Measurements from ENCODE around the gene RAD51D.

RAD51D gene

GRCh38 chr17:35069311-35069710 lies 50.3 kb downstream of the RAD51D start:
- no peaks in the 10 kb centered on the region for H3K9me3 ChIP-seq (replicated peaks; ENCODE audit: insufficient read depth, low read length)
- no peak overlapping the region for H3K9ac ChIP-seq (ENCODE audit: low read length)
- H3K4me1 ChIP-seq (ENCODE audit: low read length), result peaks cover 36% of the 10 kb centered on the region
- H3K27me3 ChIP-seq (replicated peaks; ENCODE audit: insufficient read depth, low read length), result no peaks in the 10 kb centered on the region
- no peak overlapping the region for H3K27ac ChIP-seq (ENCODE audit: low read length)
- no peaks in the 10 kb centered on the region for H3K9me2 ChIP-seq (replicated peaks; ENCODE audit: insufficient read depth, low read length)
- no peak overlapping the region for H3K4me2 ChIP-seq (ENCODE audit: low read depth, low read length)
- peaks cover 51% of the 10 kb centered on the region for H3K79me2 ChIP-seq (ENCODE audit: low read length)
- TF ChIP-seq EZH2 (optimal IDR thresholded peaks at IDR 0.05; ENCODE audit: low read depth, low read length) (no peak), CTCF (IDR thresholded peaks at IDR 0.05; ENCODE audit: low read length) (no peak), EZH2phosphoT487 (IDR thresholded peaks at IDR 0.05; ENCODE audit: low read length) (no peak)
- H3F3A ChIP-seq (ENCODE audit: insufficient read depth, low read length), result peaks cover 26% of the 10 kb centered on the region
- no peaks in the 10 kb centered on the region for H4K20me1 ChIP-seq (ENCODE audit: insufficient read depth, low read length)
- H2AFZ ChIP-seq (ENCODE audit: low read length), result no peak overlapping the region
- no peak overlapping the region for H3K4me3 ChIP-seq (ENCODE audit: low read length)
- H3K36me3 ChIP-seq (replicated peaks; ENCODE audit: insufficient read depth, low read length), result no peaks in the 10 kb centered on the region
- DNase-seq, result no peak

- no peak overlapping the region for H2AFZ ChIP-seq (ENCODE audit: low read length)
- no peaks in the 10 kb centered on the region for H3K36me3 ChIP-seq (replicated peaks; ENCODE audit: insufficient read depth, low read length)
- no peaks in the 10 kb centered on the region for H3K9me2 ChIP-seq (replicated peaks; ENCODE audit: insufficient read depth, low read length)
- H4K20me1 ChIP-seq (ENCODE audit: insufficient read depth, low read length), result no peaks in the 10 kb centered on the region
- no peak overlapping the region for H3K9ac ChIP-seq (ENCODE audit: low read length)
- no peak for TF ChIP-seq CTCF (IDR thresholded peaks at IDR 0.05; ENCODE audit: low read length)
- no peak overlapping the region for H3K4me3 ChIP-seq (ENCODE audit: low read length)
- H3K79me2 ChIP-seq (ENCODE audit: low read length), result peaks cover 42% of the 10 kb centered on the region
- H3K9me3 ChIP-seq (replicated peaks; ENCODE audit: insufficient read depth, low read length), result no peaks in the 10 kb centered on the region
- no peak for DNase-seq
- no peak overlapping the region for H3K4me2 ChIP-seq (ENCODE audit: low read depth, low read length)
- H3K27me3 ChIP-seq (replicated peaks; ENCODE audit: insufficient read depth, low read length), result no peaks in the 10 kb centered on the region
- H3K27ac ChIP-seq (ENCODE audit: low read length), result no peak overlapping the region
- peaks cover 32% of the 10 kb centered on the region for H3K4me1 ChIP-seq (ENCODE audit: low read length)
- peaks cover 25% of the 10 kb centered on the region for H3F3A ChIP-seq (ENCODE audit: insufficient read depth, low read length)
These were observed 51.4 kb downstream of the RAD51D start for GRCh38 chr17:35068249-35068648.

- no peak overlapping the region for H3K27ac ChIP-seq (ENCODE audit: low read length)
These were observed 53.8 kb downstream of the RAD51D start for GRCh38 chr17:35065880-35066279.

More at GRCh38 chr17:35065880-35066279, 53.8 kb downstream of the RAD51D start:
- no peaks in the 10 kb centered on the region for H3K9me3 ChIP-seq (replicated peaks; ENCODE audit: insufficient read depth, low read length)
- H3K9ac ChIP-seq (ENCODE audit: low read length), result no peak overlapping the region
- no peaks in the 10 kb centered on the region for H3K9me2 ChIP-seq (replicated peaks; ENCODE audit: insufficient read depth, low read length)
- H3K4me2 ChIP-seq (ENCODE audit: low read depth, low read length), result no peak overlapping the region; the same call in 1 of the 2 replicates
- no peak for DNase-seq
- peaks cover 40% of the 10 kb centered on the region for H3K79me2 ChIP-seq (ENCODE audit: low read length)
- no peaks in the 10 kb centered on the region for H3K36me3 ChIP-seq (replicated peaks; ENCODE audit: insufficient read depth, low read length)
- H3K4me1 ChIP-seq (ENCODE audit: low read length), result peaks cover 34% of the 10 kb centered on the region
- no peak overlapping the region for H2AFZ ChIP-seq (ENCODE audit: low read length)
- TF ChIP-seq EZH2phosphoT487 (IDR thresholded peaks at IDR 0.05; ENCODE audit: low read length) (no peak), EZH2 (optimal IDR thresholded peaks at IDR 0.05; ENCODE audit: low read depth, low read length) (no peak), CTCF (IDR thresholded peaks at IDR 0.05; ENCODE audit: low read length) (no peak)
- no peaks in the 10 kb centered on the region for H4K20me1 ChIP-seq (ENCODE audit: insufficient read depth, low read length)
- peaks cover 29% of the 10 kb centered on the region for H3F3A ChIP-seq (ENCODE audit: insufficient read depth, low read length)
- no peak overlapping the region for H3K4me3 ChIP-seq (ENCODE audit: low read length)
- no peaks in the 10 kb centered on the region for H3K27me3 ChIP-seq (replicated peaks; ENCODE audit: insufficient read depth, low read length)

Measured in MM.1S (cell line).